CD4-positive, alpha-beta T cell treated with Interferon gamma for 1 hour (primary cell): Measurements from ENCODE around the gene PNLIPRP2.

ENCODE experiments used
- DNase-seq: peaks from one replicate; pipeline ENCODE4 v3.0.0-alpha.2; 2020

PNLIPRP2 gene

GRCh38 chr10:116620423-116621400 is at the start of gene PNLIPRP2:
TSS of gene PNLIPRP2 (plus strand) at chr10:116620953.
- DNase-seq, result no peak

- DNase-seq, result no peak
These were observed 46.0 kb upstream of the PNLIPRP2 start for GRCh38 chr10:116574797-116575196.

- no peak for DNase-seq
These were observed 32.7 kb upstream of the PNLIPRP2 start for GRCh38 chr10:116587878-116588591.

GRCh38 chr10:116588995-116589394 is 31.8 kb upstream of the PNLIPRP2 start:
- no peak for DNase-seq

- DNase-seq, result no peak
These were observed 30.8 kb upstream of the PNLIPRP2 start for GRCh38 chr10:116589926-116590325.

GRCh38 chr10:116590590-116591444 is 29.9 kb upstream of the PNLIPRP2 start, which contains the start of gene PNLIPRP1:
TSS of gene PNLIPRP1 (plus strand) at chr10:116590959. CDS start at chr10:116591130, 171 bp downstream.
- no peak for DNase-seq

GRCh38 chr10:116593139-116593740 is 27.5 kb upstream of the PNLIPRP2 start:
- no peak for DNase-seq

- no peak for DNase-seq
These were observed 26.2 kb upstream of the PNLIPRP2 start for GRCh38 chr10:116594525-116595035.

GRCh38 chr10:116596062-116596461 is 24.7 kb upstream of the PNLIPRP2 start:
- DNase-seq, result no peak

GRCh38 chr10:116597543-116597942 is 23.2 kb upstream of the PNLIPRP2 start:
- DNase-seq, result no peak

GRCh38 chr10:116598329-116598728 is 22.4 kb upstream of the PNLIPRP2 start:
- no peak for DNase-seq

- DNase-seq, result no peak
These were observed 20.8 kb upstream of the PNLIPRP2 start for GRCh38 chr10:116599991-116600390.

- DNase-seq, result no peak
These were observed 17.9 kb upstream of the PNLIPRP2 start for GRCh38 chr10:116602648-116603400.

- no peak for DNase-seq
These were observed 14.7 kb upstream of the PNLIPRP2 start for GRCh38 chr10:116606061-116606483.

GRCh38 chr10:116607336-116607735 is 13.4 kb upstream of the PNLIPRP2 start:
- DNase-seq, result no peak

- DNase-seq, result no peak
These were observed 11.8 kb upstream of the PNLIPRP2 start for GRCh38 chr10:116608686-116609594.

- DNase-seq, result no peak
These were observed 10.2 kb upstream of the PNLIPRP2 start for GRCh38 chr10:116610443-116611152.

GRCh38 chr10:116611153-116611545 is 9.6 kb upstream of the PNLIPRP2 start:
- no peak for DNase-seq

GRCh38 chr10:116612107-116612769 is 8.5 kb upstream of the PNLIPRP2 start:
- DNase-seq, result no peak
